Activated T-cell treated with anti-CD3 and anti-CD28 coated beads for 1 hour (primary cell): ENCODE results near the gene IL17B.
A peak's percentile ranks its signal among the peaks of the same experiment; 100 is the strongest.
"Not testable (repeated sequence)": the region's sequence is repeated elsewhere in the genome, so short reads cannot be mapped to it uniquely, and the experiment has no call there.

Experiments used
- DNase-seq: peaks from one replicate; pipeline ENCODE4 v3.0.0-alpha.2; 2020; ENCODE audit warnings: low read depth

Gene IL17B

GRCh38 chr5:149400304-149400703 is 21.2 kb upstream of the IL17B start:
- DNase-seq, result no peak

GRCh38 chr5:149399775-149400174 is 20.7 kb upstream of the IL17B start:
- no peak for DNase-seq

GRCh38 chr5:149398747-149399266 is 19.7 kb upstream of the IL17B start:
- not testable (repeated sequence) for DNase-seq

GRCh38 chr5:149397530-149397929 is 18.4 kb upstream of the IL17B start:
- no peak for DNase-seq

- DNase-seq, result not testable (repeated sequence)
These were observed 15.9 kb upstream of the IL17B start for GRCh38 chr5:149394996-149395395.

- DNase-seq, result no peak
These were observed 13.6 kb upstream of the IL17B start for GRCh38 chr5:149392718-149393117.

GRCh38 chr5:149391524-149391923 is 12.4 kb upstream of the IL17B start:
- no peak for DNase-seq

- not testable (repeated sequence) for DNase-seq
These were observed 12.0 kb upstream of the IL17B start for GRCh38 chr5:149391076-149391475.

GRCh38 chr5:149389552-149390495 is 10.7 kb upstream of the IL17B start:
- DNase-seq, result no peak

- no peak for DNase-seq
These were observed 9.6 kb upstream of the IL17B start for GRCh38 chr5:149388498-149389190.

GRCh38 chr5:149387982-149388381 is 8.9 kb upstream of the IL17B start:
- DNase-seq, result no peak

- no peak for DNase-seq
These were observed 8.1 kb upstream of the IL17B start for GRCh38 chr5:149387081-149387631.

- DNase-seq, result no peak
These were observed 7.1 kb upstream of the IL17B start for GRCh38 chr5:149386166-149386565.

GRCh38 chr5:149383399-149383798 is 4.3 kb upstream of the IL17B start:
- no peak for DNase-seq

- DNase-seq, result no peak
These were observed 3.6 kb upstream of the IL17B start for GRCh38 chr5:149382517-149383220.

- peak; percentile 67 for DNase-seq
These were observed 2.9 kb upstream of the IL17B start for GRCh38 chr5:149381986-149382338.

- no peak for DNase-seq
These were observed 2.3 kb upstream of the IL17B start for GRCh38 chr5:149381261-149381985.

GRCh38 chr5:149380466-149381121 is 1.5 kb upstream of the IL17B start:
- no peak for DNase-seq

- DNase-seq, result no peak
These were observed 804 bp upstream of the IL17B start for GRCh38 chr5:149379818-149380374.

- no peak for DNase-seq
These were observed 761 bp downstream of the IL17B start for GRCh38 chr5:149378241-149378820.
